HG03342 (cell line): ENCODE data around the gene LELP1.
"Not testable (repeated sequence)": the region's sequence is repeated elsewhere in the genome, so short reads cannot be mapped to it uniquely, and the experiment has no call there.

ENCODE experiments used
- ATAC-seq: cut with Tn5 transposase; IDR thresholded peaks from one replicate; pipeline ENCODE4 v1.9.1; 2021; ENCODE audit warnings: mild to moderate bottlenecking, moderate library complexity; ENCODE audit not compliant: unreplicated experiment

The LELP1 gene

GRCh38 chr1:153203130-153203529, at the start of gene LELP1:
Gene LELP1 (plus strand): TSS chr1:153203430. CDS start chr1:153204708, 1,278 bp downstream.
- no peak for ATAC-seq

GRCh38 chr1:153155541-153155940, 47.7 kb upstream of the LELP1 start:
- ATAC-seq, result no peak

GRCh38 chr1:153168686-153169085, 34.5 kb upstream of the LELP1 start:
- ATAC-seq, result no peak

GRCh38 chr1:153174624-153175023, 28.6 kb upstream of the LELP1 start:
- ATAC-seq, result no peak

GRCh38 chr1:153178922-153179321, 24.3 kb upstream of the LELP1 start:
- ATAC-seq, result no peak

GRCh38 chr1:153180556-153180955, 22.7 kb upstream of the LELP1 start:
- no peak for ATAC-seq

- ATAC-seq, result not testable (repeated sequence)
These were observed 14.9 kb upstream of the LELP1 start for GRCh38 chr1:153188301-153188700.

- ATAC-seq, result no peak
These were observed 12.9 kb upstream of the LELP1 start for GRCh38 chr1:153190373-153190772.

GRCh38 chr1:153192697-153193096, 10.5 kb upstream of the LELP1 start:
- no peak for ATAC-seq

GRCh38 chr1:153194331-153195050, 8.7 kb upstream of the LELP1 start:
- no peak for ATAC-seq

- no peak for ATAC-seq
These were observed 8.0 kb upstream of the LELP1 start for GRCh38 chr1:153195216-153195615.

GRCh38 chr1:153202006-153202405, 1.2 kb upstream of the LELP1 start:
- ATAC-seq, result no peak

- no peak for ATAC-seq
These were observed 3.4 kb downstream of the LELP1 start for GRCh38 chr1:153206631-153207030.

- ATAC-seq, result no peak
These were observed 7.0 kb downstream of the LELP1 start for GRCh38 chr1:153210206-153210605.

GRCh38 chr1:153212201-153212600, 9.0 kb downstream of the LELP1 start:
- no peak for ATAC-seq

GRCh38 chr1:153213519-153213918, 10.3 kb downstream of the LELP1 start:
- no peak for ATAC-seq

GRCh38 chr1:153217212-153217611, 14.0 kb downstream of the LELP1 start, which contains the start of gene PRR9:
Gene PRR9 (plus strand): TSS chr1:153217584. CDS start chr1:153218145, 561 bp downstream.
- ATAC-seq, result no peak

GRCh38 chr1:153217744-153218416, 14.7 kb downstream of the LELP1 start:
- ATAC-seq, result no peak

GRCh38 chr1:153220606-153221303, 17.5 kb downstream of the LELP1 start:
- no peak for ATAC-seq

GRCh38 chr1:153223040-153223891, 20.0 kb downstream of the LELP1 start:
- peak; percentile 80 for ATAC-seq

- ATAC-seq, result no peak
These were observed 24.6 kb downstream of the LELP1 start for GRCh38 chr1:153227810-153228209.
